Activated CD4-positive, alpha-beta T cell treated with anti-CD3 and anti-CD28 coated beads, Interleukin-10, Interleukin-2, amounts not matched to agents 100 ng/mL and 50 ng/mL, durations not matched to agents 16 hours and 8 hours (primary cell): ENCODE measurements around the gene TMEM94.

ENCODE experiments used
- DNase-seq: peaks from one replicate; pipeline ENCODE4 v3.0.0-alpha.2; 2020

Gene TMEM94

GRCh38 chr17:75499313-75500022 is 43.0 kb downstream of the TMEM94 start:
- no peak for DNase-seq

DNA sequence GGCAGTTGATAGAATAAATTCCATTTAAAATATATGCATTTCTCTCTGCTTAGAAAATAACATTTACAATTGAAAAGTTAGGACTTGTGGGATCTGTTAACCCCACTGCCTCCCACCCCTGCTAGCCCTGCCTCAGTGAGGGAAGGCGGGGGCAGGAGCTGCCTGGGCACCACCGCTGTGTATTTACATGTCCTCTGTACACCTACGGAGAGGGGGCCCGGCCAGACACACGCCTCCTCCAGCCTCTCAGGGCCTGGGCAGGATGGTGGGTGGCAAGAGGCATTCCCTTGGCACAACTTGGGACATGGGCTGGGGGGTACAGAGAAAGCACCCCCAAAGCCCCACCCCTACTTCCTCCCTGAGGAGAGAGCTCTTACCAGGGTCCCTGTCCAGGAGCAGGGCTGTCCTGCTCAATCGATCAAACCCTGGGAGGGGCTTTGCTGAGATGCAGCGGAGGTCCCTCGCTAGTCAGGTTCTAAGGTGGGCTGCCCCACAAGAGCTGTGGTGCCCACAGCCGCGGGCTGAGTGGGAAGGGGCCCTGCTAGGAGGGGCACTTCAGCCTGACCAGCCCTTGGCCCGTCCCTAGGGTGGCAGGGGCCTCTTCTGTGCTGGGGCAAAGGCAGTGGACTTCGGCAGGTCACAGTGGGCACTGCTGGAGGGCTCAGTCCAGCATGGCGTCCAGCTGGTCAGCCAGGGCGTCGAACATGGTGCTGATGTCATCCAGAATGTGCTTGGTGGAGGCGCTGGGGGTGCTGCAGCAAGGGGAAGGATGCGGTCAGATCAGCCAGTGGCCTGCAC is 44.2 kb downstream of the TMEM94 start:
- DNase-seq: no peak

DNA sequence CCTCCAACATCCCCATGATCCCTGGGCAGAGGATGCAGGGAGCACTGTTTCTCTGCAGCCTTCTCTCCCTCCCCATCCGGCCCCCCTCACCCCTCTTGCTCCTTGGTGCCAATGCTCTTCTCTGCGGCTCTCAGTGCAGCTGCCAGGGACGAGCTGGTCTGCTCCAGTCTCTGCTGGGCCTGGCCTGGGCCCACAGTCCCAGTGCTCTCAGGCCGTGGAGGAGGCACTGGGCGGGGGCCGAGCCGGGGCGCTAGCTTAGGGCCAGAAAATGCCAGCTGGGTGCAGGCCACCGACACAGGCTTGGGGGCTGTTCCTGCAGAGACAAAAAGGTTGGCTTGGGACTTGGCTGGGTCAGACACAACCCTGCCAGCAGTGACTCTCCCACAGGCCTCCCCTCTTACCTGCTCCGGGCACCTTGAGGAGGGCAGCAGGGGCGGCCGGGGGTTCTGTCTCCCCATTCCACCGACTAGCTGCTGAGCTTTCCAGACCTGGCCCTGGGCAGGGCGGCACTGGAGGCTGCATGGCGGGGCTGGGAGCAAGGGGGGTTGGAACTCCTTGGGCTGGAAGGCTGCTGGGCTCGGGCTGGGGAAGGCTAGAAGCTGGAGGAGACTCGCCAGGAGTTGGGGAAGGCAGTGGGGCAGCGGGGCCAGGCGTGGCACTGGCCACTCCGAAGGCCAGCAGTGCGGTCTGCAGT is 45.1 kb downstream of the TMEM94 start:
- no peak for DNase-seq

GRCh38 chr17:75502072-75502720 is 45.8 kb downstream of the TMEM94 start:
- DNase-seq: no peak

GRCh38 chr17:75502721-75503329 is 46.4 kb downstream of the TMEM94 start:
- DNase-seq: no peak

GRCh38 chr17:75503337-75503950 is 47.0 kb downstream of the TMEM94 start:
- DNase-seq: no peak

- DNase-seq: no peak
These were observed 47.5 kb downstream of the TMEM94 start for GRCh38 chr17:75503976-75504346.

- DNase-seq: peak; percentile 45
These were observed 48.1 kb downstream of the TMEM94 start for GRCh38 chr17:75504347-75505151.

DNA sequence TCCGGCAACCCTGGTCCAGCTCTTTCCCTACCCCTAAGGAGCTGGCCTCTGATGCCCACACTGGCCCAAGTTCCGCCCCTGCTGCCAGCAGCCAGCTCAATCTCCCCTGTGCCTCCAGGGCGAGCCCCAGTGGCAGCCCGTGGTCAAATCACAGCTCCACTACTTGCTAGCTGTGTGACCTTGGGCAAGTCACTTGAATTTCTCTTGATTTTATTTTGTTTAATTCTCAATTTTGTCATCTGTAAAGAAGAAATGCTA is 48.6 kb downstream of the TMEM94 start:
- DNase-seq: no peak

DNA sequence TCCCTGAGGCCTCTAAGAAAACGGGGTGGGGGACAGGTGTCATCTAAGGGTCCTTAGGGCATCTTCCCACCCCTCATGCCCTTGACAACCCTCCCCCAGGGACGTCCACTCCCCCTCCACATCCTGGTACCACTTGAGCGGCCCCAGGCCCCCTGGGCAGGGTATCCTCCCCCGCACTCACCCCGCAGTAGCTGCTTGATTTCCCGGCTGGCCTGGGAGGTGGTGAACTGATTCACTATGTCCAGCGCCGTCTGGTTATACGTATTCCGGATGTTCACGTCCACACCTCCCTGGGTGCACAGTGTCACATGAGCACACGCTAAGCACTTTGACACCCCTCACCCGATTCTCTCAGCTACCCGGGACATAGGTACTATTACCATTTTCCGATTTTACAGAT is 49.2 kb downstream of the TMEM94 start:
- DNase-seq: no peak

- DNase-seq: no peak
These were observed 49.7 kb downstream of the TMEM94 start for GRCh38 chr17:75506134-75506533.

- DNase-seq: no peak
These were observed 50.5 kb downstream of the TMEM94 start for GRCh38 chr17:75506888-75507287.

GRCh38 chr17:75507733-75508719 is 51.6 kb downstream of the TMEM94 start:
- no peak for DNase-seq

- no peak for DNase-seq
These were observed 52.5 kb downstream of the TMEM94 start for GRCh38 chr17:75508931-75509361.

DNA sequence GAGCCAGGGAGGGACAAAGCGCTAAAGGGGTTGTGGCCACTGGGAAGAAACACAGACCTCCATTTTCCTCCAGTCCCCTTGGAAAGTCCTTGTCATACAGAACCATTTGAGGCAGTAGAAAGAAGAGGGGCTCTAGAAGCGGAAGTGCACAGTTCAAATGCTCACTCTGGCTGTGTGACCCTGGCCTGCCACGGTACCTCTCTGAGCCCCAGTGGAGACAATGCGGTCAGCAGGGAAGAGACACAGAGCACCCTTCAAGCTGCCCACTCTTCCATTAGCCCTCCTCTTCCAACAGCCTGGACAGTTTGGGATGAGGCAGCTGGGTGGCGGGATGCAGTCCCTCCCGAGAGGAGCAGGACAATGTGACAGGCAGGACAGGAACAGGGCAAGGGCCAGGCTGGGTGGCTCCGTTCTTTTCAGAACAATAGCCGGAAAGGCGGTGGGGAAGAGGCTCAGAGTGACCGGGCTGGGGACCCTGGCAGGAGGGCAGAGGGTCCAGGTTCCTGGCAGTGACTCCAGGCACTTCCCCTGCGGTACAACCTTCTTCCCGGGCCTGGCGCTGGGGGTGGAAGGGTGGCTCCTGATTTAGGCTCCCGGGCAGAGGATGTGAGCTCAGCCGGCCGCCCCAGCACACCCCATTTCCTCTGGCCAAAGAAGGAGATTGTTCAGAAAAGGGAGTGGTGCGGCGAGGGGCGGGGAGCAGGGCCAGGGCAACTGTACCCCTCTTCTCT is 53.3 kb downstream of the TMEM94 start:
- no peak for DNase-seq

DNA sequence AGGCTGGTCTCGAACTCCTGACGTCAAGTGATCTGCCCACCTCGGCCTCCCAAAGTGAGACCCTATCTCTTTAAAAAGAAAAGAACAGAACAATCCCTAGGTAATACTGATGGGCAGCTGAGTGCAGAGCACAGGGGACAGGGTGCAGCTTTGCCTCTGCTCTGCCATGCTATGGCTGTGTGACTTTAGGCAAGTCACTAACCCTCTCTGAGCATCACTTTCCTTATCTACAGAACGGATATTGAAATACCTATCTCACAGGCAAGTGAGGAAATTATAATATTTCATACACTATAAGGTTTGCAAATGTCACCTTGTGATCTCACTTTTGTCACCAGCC is 54.8 kb downstream of the TMEM94 start:
- no peak for DNase-seq

- DNase-seq: no peak
These were observed 55.5 kb downstream of the TMEM94 start for GRCh38 chr17:75511610-75512575.

DNA sequence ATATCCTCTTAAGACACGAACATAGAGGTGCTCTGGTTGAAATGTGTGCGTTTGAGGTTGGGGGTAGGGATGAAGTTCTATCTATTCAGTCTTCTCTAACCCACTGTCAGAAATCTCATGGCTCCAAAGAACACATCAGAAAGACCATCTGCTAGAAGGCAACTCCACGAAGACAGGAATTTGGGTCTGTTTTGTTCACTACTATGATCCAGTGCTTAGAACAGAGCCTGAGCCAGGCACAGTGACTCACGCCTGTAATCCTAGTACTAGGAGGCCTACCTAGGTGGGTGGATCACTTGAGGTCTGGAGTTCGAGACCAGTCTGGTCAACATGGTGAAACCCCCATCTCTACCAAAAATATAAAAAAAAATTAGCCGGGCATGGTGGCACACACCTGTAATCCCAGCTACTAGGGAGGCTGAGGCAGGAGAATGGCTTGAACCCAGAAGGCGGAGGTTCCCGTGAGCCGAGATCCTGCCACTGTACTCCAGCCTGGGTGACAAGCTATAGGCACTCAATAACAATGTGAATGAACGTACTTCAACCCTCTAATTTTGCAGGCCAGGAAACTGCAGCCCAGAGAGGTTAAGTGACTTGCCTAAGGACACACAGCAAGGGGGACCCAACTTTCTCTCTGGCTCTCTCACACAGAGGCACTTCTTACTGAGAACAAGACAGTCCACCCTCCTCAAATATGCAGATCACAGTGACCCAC is 56.6 kb downstream of the TMEM94 start:
- DNase-seq: no peak
